GM18505 (cell line): ENCODE data around the gene DBI.
"Not testable (repeated sequence)": the region's sequence is repeated elsewhere in the genome, so short reads cannot be mapped to it uniquely, and the experiment has no call there.

Experiments used
- ATAC-seq: cut with Tn5 transposase; IDR thresholded peaks from one replicate; pipeline ENCODE4 v1.9.1; 2021; ENCODE audit not compliant: unreplicated experiment
- POLR2A ChIP-seq: IDR thresholded peaks from 4 replicates; pipeline ENCODE4 v1.6.1; 2011; ENCODE audit warnings: borderline replicate concordance; ENCODE audit not compliant: insufficient read depth, insufficient read length; ENCODE audit errors: extremely low read depth

The DBI gene

DNA sequence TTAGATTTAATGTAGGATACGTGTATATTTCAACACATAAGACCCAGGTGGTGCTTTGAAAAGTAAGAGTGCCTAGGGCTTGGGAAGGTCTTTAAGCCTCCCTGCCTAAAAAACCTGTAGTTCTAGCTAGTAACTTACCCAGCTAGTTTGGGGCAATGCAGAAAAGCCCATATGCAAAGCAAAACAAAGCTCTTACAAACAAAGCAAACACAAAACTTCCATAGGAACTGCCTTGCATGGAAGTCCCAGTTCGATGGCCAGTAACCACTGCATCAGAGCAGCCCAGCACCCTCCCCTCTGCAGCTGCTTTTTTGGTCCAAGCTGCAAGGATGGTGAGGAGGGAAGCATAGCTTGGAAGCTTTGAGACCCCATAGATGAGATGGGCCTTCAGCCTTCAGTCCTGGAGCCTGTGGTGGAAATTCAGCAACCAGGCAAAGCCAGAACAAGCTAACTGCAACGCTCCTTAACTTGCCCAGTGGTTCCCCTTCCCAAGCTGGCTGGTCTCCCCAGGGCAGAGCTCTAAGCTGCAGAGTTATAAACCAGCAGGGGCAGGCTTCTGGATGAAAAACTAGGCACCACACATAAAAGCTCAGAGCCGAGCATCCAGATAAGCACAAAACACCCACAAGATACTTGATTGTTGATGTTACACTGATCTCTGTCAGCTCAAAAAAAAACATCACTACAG lies 16.3 kb upstream of the DBI start:
- TF ChIP-seq POLR2A = no peak
- ATAC-seq = no peak

DNA sequence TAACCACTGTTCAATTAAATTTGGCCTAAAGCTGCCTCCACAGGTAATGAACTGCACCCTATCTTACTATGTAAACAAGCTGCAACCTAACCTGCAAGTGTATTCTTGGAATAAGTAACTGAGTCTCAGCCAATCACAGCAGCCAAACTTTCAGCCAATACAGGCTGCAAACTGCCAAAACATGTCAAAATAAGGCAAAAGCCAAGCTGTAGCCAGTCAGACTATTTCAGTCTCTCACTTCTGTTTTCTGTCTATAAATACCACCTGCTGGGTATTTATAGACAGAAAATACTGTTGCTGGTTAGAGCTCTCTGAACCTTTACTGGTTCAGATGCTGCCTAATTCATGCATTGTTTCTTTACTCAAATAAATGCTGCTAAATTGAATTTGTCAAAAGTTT lies 14.4 kb upstream of the DBI start:
- peak; percentile 92 for ATAC-seq
- peak; percentile 40 for TF ChIP-seq POLR2A

DNA sequence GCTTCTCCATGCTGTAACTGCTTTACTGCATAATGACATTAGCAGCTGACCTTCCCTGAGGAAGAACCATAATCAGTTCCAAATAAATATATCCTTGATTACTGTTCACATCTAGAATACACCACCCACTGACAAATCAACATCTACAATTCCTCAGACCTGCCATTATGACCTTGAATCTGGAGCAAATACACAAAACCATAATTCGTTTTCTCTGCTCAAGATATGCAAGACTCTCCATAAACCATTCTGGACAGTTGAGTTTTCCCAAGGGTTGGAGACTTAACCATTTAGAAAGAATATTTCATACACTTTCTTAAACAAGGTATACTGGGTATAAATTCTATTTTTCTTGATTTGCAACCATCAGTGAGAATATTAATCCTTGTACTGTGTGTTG lies 11.9 kb upstream of the DBI start:
- ATAC-seq = no peak
- TF ChIP-seq POLR2A = no peak

DNA sequence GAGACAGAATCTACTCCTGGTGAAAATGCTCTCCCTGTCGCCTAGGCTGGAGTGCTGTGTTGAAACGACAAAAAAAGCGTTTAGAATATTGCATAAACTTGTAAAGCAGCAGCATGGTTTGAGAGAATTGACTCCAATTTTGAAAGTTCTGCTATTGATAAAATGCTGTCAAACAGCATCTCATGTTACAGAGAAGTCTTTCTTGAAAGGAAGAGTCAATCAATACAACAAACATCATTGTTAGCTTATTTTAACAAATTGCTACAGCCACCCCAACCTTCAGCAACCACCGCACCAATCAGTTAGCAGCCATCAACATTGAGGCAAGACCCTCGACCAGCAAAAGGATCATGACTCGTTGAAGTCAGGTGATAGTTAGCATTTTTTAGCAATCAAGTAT lies 7.0 kb upstream of the DBI start:
- no peak for ATAC-seq
- TF ChIP-seq POLR2A = no peak

DNA sequence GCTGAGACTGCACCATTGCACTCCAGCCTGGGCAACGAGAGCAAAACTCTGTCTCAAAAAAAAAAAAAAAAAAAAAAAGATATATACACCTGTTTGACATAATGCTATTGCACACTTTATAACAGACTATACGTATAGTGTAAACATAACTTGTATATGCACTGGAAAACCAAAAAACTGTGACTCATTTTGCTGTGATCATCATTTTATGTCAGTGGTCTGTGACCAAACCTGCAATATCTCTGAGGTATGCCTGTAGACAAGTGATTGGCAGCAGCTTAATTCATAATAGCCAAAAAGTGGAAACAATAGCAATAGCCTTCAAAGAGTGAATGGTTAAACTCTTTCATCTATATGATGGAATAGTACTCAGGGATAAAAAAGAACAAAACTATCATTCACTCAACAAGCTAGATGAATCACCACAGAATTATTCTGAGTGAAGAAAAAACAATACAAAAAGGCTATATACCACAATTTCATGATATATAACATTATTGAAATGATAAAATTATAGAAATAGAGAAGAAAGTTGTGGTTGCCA lies 6.3 kb upstream of the DBI start:
- no peak for ATAC-seq
- TF ChIP-seq POLR2A = no peak

DNA sequence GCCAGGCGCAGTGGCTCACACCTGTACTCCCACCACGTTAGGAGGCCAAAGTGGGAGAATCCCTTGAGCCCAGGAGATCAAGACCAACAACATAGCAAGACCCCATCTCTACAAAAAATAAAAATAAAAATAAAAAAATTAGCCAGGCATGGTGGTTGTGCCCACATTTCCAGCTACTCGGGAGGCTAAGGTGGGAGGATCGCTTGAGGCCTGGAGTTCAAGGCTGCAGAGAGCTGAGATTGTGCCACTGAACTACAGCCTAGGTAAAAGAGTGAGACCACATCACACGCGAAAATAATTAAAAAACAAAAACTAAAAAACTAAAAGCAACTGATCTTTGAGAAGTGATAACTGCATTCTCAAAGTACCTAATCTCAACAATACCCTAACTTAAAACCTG lies 2.0 kb upstream of the DBI start:
- ATAC-seq = no peak
- no peak for TF ChIP-seq POLR2A

DNA sequence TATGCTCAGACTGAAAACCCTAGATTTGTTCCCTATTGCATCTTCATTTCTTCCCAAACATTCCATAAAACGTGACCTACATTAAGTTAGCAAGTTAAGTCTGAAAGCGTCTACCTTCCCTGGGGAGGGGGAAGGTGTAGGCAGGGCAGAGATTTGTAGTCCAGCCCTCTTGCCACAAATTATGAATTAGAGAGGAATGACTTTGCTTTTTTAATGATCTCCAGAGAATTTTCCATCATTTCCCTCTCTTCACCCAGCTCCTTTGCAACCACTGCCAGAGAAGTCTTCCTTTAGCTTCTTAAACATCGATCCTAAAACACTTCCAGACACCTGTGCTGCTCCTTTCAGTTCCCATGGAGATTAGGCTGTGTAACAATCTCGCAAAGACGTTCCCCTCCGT lies 1.3 kb upstream of the DBI start:
- peak; percentile 26 for TF ChIP-seq POLR2A
- ATAC-seq = no peak

DNA sequence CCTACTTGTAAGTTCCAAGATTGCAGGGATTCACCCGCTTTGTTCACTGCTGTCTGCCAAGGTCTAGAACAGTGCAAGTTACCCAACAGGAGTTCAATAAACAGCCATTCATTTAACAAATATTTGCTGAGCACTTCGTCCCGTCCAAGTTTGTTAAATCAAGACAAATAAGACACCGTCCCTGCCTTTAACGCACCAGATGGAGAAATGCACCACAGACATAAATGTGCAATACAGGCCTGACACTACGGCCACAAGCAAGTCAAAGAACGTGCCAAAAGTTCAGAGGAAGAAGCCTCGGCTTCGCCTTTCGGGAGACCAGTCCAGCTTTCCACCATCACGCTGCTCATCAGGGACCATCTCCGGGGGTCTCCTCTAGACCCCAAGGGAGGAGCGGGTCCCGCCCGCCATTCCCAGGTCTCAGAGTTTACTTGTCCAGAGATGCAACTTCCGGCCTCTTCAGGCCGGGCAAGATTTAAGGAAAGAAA lies 572 bp upstream of the DBI start:
- no peak for TF ChIP-seq POLR2A

DNA sequence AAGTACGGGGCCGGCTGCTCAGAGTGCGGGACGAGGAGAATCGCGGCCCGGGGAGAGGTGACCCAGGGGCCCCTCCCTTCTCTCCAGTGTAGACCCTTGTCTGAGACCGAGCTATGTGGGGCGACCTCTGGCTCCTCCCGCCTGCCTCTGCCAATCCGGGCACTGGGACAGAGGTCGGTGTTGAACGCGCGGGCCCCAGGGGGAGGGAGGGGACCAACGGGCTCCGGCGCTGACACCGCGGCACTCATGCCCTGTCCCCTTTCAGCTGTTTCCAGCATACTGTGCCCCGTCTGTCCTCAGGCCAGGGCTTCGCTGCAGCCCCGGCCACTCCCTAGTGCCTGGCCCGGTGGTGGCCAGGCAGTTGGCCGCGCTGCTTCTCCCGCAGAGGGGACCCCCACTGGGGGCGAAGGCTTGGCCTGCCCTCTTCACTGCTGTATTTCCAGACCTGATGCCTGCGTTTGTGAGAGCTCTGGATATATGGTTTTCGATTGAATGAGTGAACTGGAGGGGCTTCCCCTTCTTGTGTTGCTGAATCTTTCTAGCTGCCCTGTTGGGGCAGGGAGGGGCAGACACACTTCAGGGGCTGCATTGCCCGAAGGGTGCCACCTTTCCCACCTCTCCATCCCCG lies 809 bp downstream of the DBI start:
- ATAC-seq = peak; percentile 27
- no peak for TF ChIP-seq POLR2A

More for the DNA sequence above, 572 bp upstream of the DBI start:
- peak; percentile 8 for ATAC-seq

DNA sequence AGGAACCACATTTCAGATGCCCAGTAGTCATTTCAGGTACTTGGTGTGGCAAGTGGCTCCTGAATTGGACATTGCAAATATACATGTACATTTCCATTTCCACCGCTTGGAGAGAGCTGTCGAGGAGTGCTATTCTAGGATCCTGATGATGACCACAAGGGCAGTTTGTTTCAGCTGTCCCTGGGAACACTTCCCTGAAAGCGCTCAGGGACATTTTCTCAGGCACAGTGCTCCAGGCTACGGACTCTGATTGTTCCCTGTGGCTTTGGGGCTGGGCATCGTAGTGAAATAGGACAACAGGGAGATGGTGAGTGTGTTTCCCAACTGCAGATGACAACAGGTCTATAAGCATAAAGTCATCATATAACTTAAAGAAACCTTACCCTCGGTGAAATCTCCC lies 3.1 kb downstream of the DBI start:
- ATAC-seq = no peak
- no peak for TF ChIP-seq POLR2A

DNA sequence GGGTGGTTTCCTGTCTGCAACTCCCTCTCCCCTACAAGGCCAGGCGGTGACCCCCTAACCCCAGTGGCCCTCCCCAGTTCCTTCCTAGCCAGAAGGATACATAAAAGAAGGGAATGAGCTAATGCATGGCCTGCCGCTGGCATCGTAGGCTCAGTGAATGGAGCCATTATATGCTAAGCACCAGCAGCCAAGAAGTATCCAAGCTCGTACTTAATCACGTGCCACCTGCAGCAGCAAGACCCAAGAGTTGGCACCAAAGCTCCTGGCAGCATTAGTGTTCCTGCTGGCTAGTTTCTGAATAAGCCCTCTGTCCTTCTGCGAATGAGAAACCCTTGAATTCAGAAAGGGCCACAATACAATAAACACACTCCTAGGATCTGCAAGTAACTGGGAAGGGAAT lies 4.3 kb downstream of the DBI start:
- no peak for ATAC-seq
- TF ChIP-seq POLR2A = no peak

DNA sequence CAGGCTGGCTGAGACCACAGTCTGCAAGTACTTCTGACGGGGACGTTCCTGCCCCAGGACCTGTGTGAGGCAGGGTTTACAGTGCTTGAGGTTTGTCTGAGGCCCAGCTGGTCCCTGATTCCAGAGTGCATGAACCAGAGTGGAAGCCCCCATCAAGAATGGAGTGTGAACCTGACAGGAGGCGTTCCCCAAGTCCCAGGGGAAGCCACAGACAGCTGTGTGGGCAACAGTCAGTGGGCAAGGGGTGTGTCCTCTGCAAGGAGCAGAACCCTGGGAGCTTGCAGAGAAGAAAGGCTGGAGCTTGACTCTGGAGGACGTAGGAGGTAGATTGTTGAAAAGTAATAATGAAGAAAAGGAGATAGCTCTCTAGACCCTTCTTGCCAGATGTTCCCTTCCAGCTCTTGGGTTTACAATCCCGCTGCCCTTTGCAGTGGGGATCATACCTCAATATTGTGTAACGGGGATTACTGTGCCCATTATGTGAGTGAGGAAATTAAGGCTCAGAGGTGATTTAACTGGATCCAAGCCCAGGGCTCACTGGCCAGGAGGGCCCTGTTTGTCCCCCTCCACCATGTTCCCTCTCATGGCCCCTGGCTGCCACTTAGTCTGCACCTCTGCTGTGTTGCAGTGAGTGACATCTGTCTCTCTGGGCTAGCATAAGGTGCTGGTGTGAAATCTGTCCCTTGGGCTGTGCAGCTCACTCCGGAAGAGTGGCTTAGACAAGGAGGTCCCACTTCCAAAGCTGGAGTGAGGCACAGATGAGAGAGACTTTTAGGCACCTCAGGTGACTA lies 6.2 kb downstream of the DBI start:
- no peak for TF ChIP-seq POLR2A
- no peak for ATAC-seq

DNA sequence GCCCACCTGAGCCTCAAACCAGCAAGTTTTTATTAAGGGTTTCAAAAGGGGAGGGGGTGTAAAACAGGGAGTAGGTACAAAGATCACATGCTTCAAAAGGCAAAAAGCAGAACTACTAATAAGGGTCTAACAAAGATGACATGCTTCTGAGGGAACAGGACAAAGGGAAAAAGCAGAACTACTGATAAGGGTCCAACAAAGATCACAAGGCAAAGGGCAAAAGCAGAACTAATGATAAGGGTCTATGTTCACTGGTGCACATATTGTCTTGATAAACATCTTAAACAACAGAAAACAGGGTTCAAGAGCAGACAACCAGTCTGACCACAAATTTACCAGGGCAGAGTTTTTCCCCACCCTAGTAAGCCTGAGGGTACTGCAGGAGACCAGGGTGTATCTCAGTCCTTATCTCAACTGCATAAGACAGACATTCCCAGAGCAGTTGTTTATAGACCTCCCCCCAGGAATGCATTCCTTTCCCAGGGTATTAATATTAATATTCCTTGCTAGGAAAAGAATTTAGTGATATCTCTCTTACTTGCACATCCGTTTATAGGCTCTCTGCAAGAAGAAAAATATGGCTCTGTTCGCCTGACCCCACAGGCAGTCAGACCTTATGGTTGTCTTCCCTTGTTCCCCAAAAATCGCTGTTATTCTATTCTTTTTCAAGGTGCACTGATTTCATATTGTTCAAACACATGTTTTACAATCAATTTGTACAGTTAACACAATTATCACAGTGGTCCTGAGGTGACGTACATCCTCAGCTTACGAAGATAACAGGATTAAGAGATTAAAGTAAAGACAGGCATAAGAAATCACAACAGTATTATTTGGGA lies 7.3 kb downstream of the DBI start:
- not testable (repeated sequence) for ATAC-seq

DNA sequence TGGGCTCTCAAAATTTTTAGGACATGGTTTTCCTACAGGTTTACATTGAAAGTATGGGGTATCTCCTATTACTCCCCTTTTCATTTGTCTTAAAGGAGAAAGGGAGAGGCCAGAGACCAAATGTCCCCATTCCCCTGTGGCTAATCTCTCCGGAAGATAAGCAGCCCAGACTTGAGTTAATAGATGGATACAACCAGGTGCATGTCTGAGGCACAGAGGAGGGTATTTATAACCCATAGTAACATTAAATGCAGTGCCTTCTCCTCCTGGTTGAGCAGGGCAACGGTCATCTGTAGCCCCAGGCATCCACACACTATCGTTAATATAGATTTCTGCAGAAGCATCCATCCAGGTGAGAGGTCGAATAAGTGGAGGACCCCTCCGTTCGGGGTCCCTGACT lies 9.6 kb downstream of the DBI start:
- not testable (repeated sequence) for ATAC-seq
